Fibroblast of peridontal ligament (primary cell): ENCODE data around the gene CCNG2.
"Not testable (repeated sequence)": the region's sequence is repeated elsewhere in the genome, so short reads cannot be mapped to it uniquely, and the experiment has no call there.

ENCODE experiments used
- DNase-seq: peaks from one replicate; pipeline ENCODE4 v3.0.0-alpha.2; 2010; ENCODE audit errors: extremely low read depth

Gene CCNG2, protein sequence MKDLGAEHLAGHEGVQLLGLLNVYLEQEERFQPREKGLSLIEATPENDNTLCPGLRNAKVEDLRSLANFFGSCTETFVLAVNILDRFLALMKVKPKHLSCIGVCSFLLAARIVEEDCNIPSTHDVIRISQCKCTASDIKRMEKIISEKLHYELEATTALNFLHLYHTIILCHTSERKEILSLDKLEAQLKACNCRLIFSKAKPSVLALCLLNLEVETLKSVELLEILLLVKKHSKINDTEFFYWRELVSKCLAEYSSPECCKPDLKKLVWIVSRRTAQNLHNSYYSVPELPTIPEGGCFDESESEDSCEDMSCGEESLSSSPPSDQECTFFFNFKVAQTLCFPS

DNA sequence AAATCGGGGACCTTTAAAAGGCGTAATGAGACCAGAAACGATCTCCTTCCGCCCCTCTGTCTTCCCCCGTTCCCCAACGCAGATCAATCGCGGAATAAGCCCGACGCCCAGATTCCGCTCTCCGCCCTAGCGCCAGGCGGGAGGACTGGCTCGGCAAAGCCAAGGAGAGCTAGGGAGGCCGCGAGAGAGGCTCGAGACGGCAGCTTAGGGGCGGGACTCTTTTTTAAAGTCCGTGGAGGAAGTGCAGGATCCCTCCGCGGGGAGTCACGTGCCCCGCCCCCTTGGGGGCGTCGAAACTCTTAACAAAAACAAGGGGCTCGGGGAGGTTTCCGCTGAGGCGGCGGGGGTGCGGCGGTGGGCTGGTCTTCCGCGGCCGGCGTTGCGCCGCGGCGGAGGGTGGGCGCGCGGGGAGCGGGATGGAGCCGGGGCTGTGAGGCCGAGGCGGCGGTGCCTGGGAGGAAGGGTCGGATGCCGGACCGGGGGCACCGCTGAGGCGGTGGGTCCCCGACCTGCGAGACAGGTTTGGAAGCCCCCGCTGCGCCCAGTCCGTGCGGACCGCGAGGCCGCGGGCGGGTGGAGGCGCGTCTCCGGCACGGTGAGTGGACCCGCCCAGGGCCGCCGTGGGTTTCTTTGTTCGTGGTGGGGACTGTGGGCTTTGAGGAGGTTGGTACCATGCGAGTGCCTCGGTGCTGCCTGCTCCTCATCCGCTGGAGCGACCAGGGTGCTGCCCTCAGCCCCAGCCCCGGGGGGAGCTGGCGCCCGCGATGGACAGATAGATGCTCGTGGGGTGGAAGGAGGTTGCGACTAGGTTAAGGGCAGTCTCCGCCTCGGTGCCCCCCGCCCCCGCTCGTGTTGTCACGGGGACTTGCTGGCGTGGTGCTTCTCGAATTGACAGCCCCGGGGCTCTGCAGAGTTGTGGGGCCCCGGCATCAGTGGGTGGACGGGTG is at the start of gene CCNG2:
TSS of gene CCNG2 (plus strand) at position 296 of the 947 bp plus-strand sequence. CDS start 1,326 bp downstream, outside the sequence.
- peak; percentile 9 for DNase-seq

DNA sequence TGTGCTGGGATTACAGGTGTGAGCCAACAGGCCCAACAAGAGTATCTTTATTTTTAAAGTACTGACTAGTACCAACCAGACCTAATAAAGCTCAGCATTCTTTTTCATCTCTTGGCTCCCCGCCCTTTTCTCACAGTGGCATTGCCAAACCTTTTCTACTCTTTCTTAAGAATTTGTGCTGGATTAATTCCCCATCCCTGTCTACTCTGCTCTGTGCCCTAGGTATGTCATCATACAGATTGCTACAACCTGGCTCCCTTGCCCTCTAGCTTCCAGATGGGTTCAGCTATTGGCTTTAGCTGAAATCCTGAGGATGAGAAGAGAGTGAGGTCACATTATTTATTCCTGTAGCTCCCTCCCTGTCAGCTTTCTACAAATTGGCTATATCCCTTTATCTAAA is 46.3 kb upstream of the CCNG2 start:
- no peak for DNase-seq

GRCh38 chr4:77113069-77113468 is 43.9 kb upstream of the CCNG2 start:
- no peak for DNase-seq

- no peak for DNase-seq
Observed at GRCh38 chr4:77117721-77118120, 39.3 kb upstream of the CCNG2 start.

DNA sequence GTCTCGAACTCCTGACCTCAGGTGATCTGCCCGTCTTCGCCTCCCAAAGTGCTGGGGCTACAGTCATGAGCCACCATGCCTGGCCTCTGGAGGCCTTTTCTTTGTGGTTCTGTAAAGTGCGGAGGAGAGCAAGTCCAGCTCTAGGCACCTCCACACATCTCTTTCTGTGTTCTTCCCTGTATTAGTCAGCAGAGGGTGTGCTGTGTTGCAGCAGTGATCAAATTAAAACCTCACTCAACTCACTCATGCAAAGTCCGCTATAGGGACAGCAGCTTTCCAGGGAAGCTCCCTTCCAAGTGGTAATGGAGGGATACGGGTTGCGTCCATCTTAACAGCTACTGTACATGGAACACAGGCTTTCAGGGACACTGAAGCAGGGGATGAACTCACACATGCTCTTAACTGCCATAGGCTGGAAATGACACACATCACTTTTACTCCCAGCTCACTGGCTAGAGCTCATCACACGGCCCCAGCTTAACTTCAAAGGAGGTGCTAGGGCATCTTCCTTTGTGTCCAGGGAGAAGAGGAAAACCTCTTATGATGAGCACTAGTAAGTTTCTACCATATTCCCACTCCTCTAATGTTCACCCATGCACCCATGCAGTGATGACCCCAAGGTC is 36.0 kb upstream of the CCNG2 start:
- DNase-seq, result no peak

DNA sequence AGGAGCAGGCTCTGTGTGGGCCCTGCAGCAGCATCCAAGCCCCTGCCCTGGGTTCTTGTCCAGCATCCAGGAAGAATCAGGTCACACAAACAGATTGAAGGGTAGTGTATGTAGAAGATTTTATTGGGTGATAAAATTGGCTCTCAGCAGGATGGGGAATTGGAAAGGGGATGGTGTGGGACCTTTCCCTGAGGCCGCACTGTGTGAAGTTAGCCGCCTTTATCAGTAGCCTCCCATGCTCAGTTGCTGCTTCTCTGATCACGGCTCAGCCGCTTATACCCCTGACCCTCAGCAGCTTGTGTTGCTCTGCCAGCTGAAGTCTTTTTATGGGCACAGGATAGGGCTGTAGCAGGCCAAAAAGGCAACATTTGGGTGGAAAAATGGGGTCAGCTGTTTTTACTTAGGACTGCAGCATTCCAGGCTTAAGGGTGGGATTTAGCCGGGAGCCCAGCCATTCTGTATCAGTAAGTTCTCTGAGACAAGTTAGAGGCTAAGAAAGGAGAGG is 35.2 kb upstream of the CCNG2 start:
- DNase-seq, result no peak

GRCh38 chr4:77122656-77123055 is 34.4 kb upstream of the CCNG2 start:
- no peak for DNase-seq

GRCh38 chr4:77123411-77123810 is 33.6 kb upstream of the CCNG2 start:
- no peak for DNase-seq

DNA sequence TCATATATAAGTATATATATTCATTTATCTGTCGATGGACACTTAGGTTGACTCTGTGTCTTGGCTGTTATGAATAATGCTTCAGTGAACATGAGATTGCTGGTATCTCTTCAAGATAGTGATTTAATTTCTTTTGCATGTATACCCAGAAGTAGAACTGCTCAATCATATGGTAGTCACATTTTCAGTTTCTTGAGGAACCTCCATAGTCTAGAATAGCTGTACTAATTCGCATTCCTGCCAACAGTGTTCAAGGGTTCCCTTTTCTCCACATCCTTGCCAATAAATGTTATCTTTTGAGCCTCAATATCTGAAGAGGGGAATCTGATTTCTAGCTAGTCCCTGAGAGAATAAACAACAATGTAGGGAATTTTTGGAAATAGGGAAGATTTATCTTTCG is 32.4 kb upstream of the CCNG2 start:
- DNase-seq, result no peak

GRCh38 chr4:77125961-77126360 is 31.0 kb upstream of the CCNG2 start:
- no peak for DNase-seq

- DNase-seq, result no peak
Observed at GRCh38 chr4:77126809-77127208, 30.2 kb upstream of the CCNG2 start.

DNA sequence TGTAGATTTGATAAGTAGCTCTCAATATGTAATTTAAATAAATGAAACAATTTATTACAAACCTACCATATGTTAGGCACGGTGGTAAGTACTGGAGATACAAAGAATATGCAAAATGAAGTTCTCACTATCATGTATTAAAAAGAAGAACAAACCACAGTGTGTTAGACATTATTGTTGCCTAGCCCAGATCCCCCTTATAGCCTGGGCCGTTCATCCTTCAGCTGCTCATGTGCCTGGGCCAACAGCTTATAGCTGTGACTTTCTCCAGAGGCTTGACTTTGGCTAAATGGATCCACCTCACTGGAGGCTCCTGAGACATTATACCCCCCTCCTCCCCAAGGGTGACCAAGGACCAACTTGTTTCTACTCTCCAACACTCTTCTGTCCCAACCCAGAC is 29.8 kb upstream of the CCNG2 start:
- DNase-seq, result no peak

DNA sequence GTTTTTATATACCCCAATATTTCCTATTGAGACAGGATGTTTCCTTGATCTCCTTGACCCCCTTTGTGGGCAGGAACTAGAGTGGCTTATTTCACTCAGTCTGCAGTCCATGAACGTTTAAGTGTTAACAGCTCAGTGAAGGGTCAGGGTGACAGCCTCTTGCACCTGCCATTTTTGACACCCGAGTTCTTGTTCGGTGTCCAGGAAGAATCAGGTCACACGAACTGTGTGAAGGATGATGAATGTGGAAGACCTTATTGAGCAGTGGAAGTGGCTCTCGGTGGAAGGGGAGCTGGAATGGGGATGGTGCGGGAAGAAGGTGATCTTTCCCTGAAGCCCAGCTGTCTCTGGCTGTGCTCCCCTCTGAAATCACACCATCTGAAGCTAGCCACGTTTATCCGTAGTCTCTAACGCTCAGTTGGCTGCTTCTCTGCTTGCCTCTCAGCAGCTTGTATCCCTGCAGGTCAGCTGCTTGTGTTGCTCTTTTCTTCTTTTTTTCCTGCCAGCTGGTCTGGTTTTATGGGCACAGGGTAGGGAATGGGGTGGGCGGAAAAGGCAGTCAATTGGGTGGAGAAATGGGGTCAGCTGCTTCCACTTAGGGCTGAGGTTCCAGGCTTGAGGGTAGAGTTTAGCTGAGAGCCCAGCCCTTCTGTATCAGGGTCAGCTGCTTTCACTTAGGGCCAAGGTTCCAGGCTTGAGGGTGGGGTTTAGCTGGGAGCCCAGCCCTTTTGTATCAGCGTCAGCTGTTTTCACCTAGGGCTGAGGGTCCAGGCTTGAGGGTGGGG is 29.0 kb upstream of the CCNG2 start:
- no peak for DNase-seq

DNA sequence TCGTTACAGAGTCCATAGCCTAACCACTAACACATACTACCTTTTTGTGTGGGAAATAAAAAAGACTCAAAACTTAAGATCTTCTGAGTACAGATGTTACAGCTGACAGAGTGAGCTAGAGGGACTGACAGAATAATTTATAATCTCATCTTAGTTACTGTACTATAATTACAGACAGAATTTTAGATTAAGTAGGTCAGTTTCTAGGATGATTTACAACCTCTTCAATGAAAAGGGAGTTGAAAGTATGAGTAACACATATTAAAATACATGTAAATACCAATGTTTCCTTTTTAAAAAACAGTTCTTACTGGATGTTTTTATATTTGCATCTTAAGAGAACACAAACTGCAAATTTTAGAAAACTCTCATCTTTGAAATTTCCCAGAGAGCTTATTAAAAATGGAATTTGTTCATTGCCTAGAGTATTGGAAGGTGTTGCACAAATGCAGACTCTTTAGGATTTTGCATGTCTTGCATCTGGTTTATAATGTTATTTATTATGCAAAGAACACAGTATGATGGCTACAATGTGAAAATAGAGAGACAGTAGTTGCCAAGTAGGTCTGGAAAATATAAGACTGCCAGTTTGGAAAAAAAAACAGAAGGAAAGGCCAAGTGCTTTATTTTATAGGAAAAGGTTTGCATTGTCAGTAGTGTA is 24.2 kb upstream of the CCNG2 start:
- DNase-seq, result no peak

- DNase-seq, result not testable (repeated sequence)
Observed at GRCh38 chr4:77137448-77137847, 19.6 kb upstream of the CCNG2 start.

DNA sequence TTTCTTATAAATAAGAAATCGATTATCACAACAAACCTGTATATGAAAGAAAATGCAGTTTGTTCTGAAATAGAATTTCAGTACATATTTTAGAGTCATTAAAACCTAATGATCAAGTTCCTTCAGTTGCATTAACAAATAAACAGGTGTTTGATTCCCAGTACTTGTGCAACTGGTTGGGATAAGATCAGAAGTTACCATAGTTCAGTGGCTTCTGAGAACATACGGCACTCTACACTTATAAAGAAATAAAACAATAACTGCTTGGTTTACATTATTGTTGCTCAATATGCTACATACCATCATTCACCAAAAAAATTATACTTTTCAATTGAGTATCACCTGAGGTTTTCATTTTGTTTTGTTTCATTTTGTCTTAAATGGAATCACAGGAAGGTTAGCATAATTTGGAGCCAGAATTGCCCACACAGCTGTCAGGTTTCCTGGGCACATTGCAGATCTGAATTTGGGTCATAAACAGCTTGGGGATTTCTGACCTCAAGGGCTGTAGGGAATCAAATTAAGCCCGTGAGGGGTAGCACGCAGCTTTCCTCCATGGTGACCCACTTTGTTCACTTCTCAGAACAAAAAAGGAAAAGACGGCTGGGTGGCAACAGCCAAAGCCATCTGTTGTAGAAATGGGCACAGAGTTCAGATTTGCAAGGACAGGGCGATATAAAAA is 14.9 kb upstream of the CCNG2 start:
- DNase-seq, result no peak

DNA sequence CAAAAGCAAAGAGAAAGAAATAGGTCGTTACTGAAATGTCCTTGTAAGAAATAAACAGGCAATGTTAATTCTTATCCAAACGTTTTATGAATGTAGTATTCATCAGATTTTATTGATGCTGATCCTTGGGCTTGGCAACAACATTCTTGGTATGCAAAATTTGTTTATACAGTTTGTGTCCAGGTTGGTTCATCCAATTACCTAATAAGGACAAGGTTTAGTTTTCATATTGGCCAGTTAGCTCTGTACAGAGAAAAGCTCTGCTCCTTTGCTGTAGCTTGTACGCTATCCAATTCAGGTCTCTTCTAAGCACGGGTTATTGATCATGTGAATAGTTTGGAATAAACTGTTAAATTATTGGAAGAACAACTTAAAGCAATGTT is 14.4 kb upstream of the CCNG2 start:
- DNase-seq, result no peak

DNA sequence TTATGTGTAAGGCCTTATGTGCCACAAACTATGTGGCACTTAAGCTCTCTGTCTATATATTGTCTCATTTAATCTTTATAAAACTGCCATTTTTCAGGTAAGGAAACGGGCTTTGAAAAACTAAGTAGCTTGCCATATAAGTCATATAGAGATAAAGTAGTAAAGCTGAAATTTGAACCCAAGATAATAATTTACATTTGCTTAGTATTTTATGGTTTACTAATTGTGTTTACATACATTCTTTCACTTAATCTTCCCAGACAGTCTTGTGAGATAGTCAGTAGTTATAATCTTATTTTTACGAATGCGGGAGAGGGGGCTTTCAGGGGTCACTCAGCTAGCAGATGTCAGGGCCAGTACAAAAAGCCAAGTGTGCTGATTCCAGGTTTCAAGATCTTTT is 13.9 kb upstream of the CCNG2 start:
- no peak for DNase-seq

- no peak for DNase-seq
Observed at GRCh38 chr4:77145842-77146185, 11.2 kb upstream of the CCNG2 start.
